Fibroblast of peridontal ligament (primary cell): ENCODE measurements around the gene QSER1.
"Not testable (repeated sequence)": the region's sequence is repeated elsewhere in the genome, so short reads cannot be mapped to it uniquely, and the experiment has no call there.

Experiments
- DNase-seq: peaks from one replicate; pipeline ENCODE4 v3.0.0-alpha.2; 2010; ENCODE audit errors: extremely low read depth

Gene QSER1

GRCh38 chr11:32892355-32893092 is at the start of gene QSER1:
Gene QSER1 (plus strand): TSS chr11:32892811. CDS start chr11:32893126, 315 bp downstream.
- peak; percentile 31 for DNase-seq

- no peak for DNase-seq
These were observed 49.1 kb upstream of the QSER1 start for GRCh38 chr11:32843544-32843943.

GRCh38 chr11:32847511-32847910 is 45.1 kb upstream of the QSER1 start:
- no peak for DNase-seq

- DNase-seq, result no peak
These were observed 42.9 kb upstream of the QSER1 start for GRCh38 chr11:32849761-32850160.

- no peak for DNase-seq
These were observed 41.4 kb upstream of the QSER1 start for GRCh38 chr11:32851251-32851650.

GRCh38 chr11:32852207-32852606 is 40.4 kb upstream of the QSER1 start:
- DNase-seq, result peak; percentile 56

GRCh38 chr11:32855601-32856000 is 37.0 kb upstream of the QSER1 start:
- no peak for DNase-seq

GRCh38 chr11:32858731-32859130 is 33.9 kb upstream of the QSER1 start:
- DNase-seq, result no peak

- DNase-seq, result no peak
These were observed 30.6 kb upstream of the QSER1 start for GRCh38 chr11:32861850-32862577.

- DNase-seq, result no peak
These were observed 28.1 kb upstream of the QSER1 start for GRCh38 chr11:32864555-32864954.

GRCh38 chr11:32868752-32869151 is 23.9 kb upstream of the QSER1 start:
- not testable (repeated sequence) for DNase-seq

- DNase-seq, result no peak
These were observed 21.9 kb upstream of the QSER1 start for GRCh38 chr11:32870676-32871075.

- no peak for DNase-seq
These were observed 18.5 kb upstream of the QSER1 start for GRCh38 chr11:32874132-32874531.

- no peak for DNase-seq
These were observed 11.3 kb upstream of the QSER1 start for GRCh38 chr11:32881286-32881685.

- no peak for DNase-seq
These were observed 9.2 kb upstream of the QSER1 start for GRCh38 chr11:32883421-32883820.

- DNase-seq, result no peak
These were observed 8.6 kb upstream of the QSER1 start for GRCh38 chr11:32884023-32884422.

- peak; percentile 17 for DNase-seq
These were observed 7.7 kb upstream of the QSER1 start for GRCh38 chr11:32884770-32885384.

GRCh38 chr11:32885556-32885955 is 7.1 kb upstream of the QSER1 start:
- DNase-seq, result no peak

GRCh38 chr11:32886180-32886579 is 6.4 kb upstream of the QSER1 start:
- DNase-seq, result peak; percentile 27

- not testable (repeated sequence) for DNase-seq
These were observed 4.8 kb upstream of the QSER1 start for GRCh38 chr11:32887707-32888383.

- DNase-seq, result not testable (repeated sequence)
These were observed 4.3 kb upstream of the QSER1 start for GRCh38 chr11:32888384-32888710.

GRCh38 chr11:32888805-32889204 is 3.8 kb upstream of the QSER1 start:
- DNase-seq, result peak; percentile 77
